ENCODE results near the gene LRRC47. TPM values are rescaled to one million over a fixed set of nuclear protein-coding genes. Genes with fewer than 3 reads are reported as not detected.

Gene LRRC47
- polyA plus RNA-seq (2013, experiment 1 of 2) = 19.7 TPM
- polyA plus RNA-seq (2013, experiment 2 of 2) = 18.6 TPM

DNA sequence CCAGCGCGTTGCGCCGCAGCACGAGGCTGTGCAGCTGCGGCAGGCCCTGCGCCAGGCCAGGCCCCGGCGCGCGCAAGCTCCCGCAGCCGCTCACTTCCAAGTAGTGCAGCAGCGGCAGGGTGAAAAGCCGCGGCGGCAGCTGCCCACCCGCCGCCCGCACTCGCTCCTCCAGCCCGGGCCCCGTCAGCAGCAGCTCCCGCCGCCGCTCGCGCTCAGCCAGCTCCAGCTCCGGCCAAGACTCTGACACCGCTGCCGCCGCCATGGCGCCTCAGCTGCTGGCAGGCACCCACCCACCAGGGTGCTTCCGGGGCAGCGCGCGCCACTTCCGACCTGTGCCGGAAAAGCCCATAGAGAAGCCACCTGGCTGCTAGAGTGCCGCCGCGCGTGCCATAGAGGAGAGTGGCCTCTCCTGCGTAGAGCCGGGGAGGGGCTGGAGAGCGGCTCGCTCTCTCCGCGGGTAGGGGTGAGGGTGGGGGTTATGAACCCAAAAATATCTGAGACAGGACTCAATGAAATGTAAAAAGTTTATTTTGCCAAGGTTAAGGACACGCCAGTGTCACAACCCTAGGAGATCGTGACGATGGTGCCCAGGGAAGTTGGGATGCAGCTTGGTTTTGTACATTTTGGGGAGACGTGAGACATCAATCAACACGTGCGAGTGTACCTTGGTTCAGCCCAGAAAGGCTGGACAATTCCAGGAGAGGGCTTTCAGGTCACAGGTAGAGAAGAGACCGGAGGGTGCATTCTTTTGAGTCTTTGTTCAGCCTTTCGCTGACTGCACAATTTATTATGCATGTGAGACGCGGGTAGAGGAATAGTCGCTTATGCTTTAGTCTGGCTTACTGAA lies at the start of gene LRRC47:
TSS of gene LRRC47 (minus strand) at position 284 of the 847 bp plus-strand sequence. CDS start at position 262, 22 bp downstream.
- Histone ChIP-seq H3K14ac (ENCODE audit: low read length) (peak within 1 kb of the TSS; percentile 8), H2AFZ (ENCODE audit: low read length) (peak within 1 kb of the TSS; percentile 95), H4K8ac (ENCODE audit: low read depth, low read length) (no peak within 1 kb of the TSS), H3K27ac (replicated peaks; ENCODE audit: low read length) (no peak within 1 kb of the TSS), H3K9ac (ENCODE audit: low read depth, low read length, poor library complexity) (peak within 1 kb of the TSS; percentile 93), H2BK120ac (ENCODE audit: low read depth, low read length) (no peak within 1 kb of the TSS), H3K18ac (ENCODE audit: low read length) (peak within 1 kb of the TSS; percentile 87), H3K9me3 (replicated peaks in 1 of 2; ENCODE audit: control insufficient read depth in 2 of 2, insufficient read depth in 1 of 2, low read depth in 1 of 2, low read length in 2 of 2) (peaks cover 0 to 10% of the 10 kb centered on the region in 2 donors), H4K91ac (ENCODE audit: low read depth, low read length, poor library complexity) (no peak within 1 kb of the TSS), H3K4me3 (ENCODE audit: low read length in 2 of 2) (peak within 1 kb of the TSS; percentile 68 to 96), H3K27me3 (ENCODE audit: control insufficient read depth in 3 of 3, insufficient read depth in 3 of 3, low read depth in 1 of 3, low read length in 3 of 3) (no peaks in the 10 kb centered on the region), H3K4ac (ENCODE audit: low read length) (peak within 1 kb of the TSS; percentile 66), H2BK5ac (ENCODE audit: low read length) (peak within 1 kb of the TSS; percentile 75), H2BK12ac (ENCODE audit: low read length) (no peak within 1 kb of the TSS), H3K4me1 (ENCODE audit: control insufficient read depth in 2 of 2, insufficient read depth in 1 of 2, low read depth in 1 of 2, low read length in 2 of 2) (peaks cover 11 to 13% of the 10 kb centered on the region in 2 donors), H3K79me1 (ENCODE audit: low read depth, low read length) (peaks cover 8% of the 10 kb centered on the region), H2AK5ac (ENCODE audit: low read depth, low read length) (peak within 1 kb of the TSS; percentile 92), H3K4me2 (ENCODE audit: insufficient read depth, low read length, poor library complexity, severe bottlenecking) (peak within 1 kb of the TSS; percentile 83), H3K36me3 (replicated peaks in 1 of 2; ENCODE audit: control insufficient read depth in 2 of 2, insufficient read depth in 2 of 2, low read length in 2 of 2) (peaks cover 2 to 14% of the 10 kb centered on the region in 2 donors), H3K23ac (ENCODE audit: low read depth, low read length, poor library complexity) (peak within 1 kb of the TSS; percentile 96), H2BK15ac (ENCODE audit: low read length) (no peak within 1 kb of the TSS)
- WGBS, 2 donors (ENCODE audit: extremely low coverage in 2 of 2, insufficient read length in 2 of 2, insufficient replicate concordance in 1 of 2) = no CpG with 5 or more reads among the region's 60 CpGs
- DNase-seq (ENCODE audit: low spot score) = peak; percentile 76

DNA sequence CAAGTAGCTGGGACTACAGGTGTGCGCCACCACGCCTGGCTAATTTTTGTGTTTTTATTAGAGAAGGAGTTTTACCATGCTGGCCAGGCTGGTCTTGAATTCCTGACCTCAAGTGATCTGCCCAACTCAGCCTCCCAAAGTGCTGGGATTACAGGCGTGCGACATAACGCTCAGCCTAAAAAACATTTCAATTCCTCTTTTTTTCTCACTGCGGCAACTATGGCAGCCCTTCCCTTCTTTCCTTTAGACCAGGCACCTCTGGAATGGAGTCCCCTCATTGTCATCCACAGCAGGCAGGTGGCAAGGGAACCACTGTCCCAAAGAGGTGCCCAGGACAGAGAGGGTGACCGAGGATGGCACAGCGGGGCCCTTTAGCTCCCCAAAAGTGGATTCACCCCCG lies 46.6 kb upstream of the LRRC47 start:
- Histone ChIP-seq H3K36me3 (replicated peaks in 1 of 2; ENCODE audit: control insufficient read depth in 2 of 2, insufficient read depth in 2 of 2, low read length in 2 of 2) (peaks cover 19 to 42% of the 10 kb centered on the region in 2 donors), H3K4me2 (ENCODE audit: insufficient read depth, low read length, poor library complexity, severe bottlenecking) (no peak overlapping the region), H3K14ac (ENCODE audit: low read length) (no peak overlapping the region), H3K79me1 (ENCODE audit: low read depth, low read length) (no peaks in the 10 kb centered on the region), H3K9me3 (replicated peaks in 1 of 2; ENCODE audit: control insufficient read depth in 2 of 2, insufficient read depth in 1 of 2, low read depth in 1 of 2, low read length in 2 of 2) (no peaks in the 10 kb centered on the region), H3K18ac (ENCODE audit: low read length) (no peak overlapping the region), H2BK12ac (ENCODE audit: low read length) (no peak overlapping the region), H2BK15ac (ENCODE audit: low read length) (no peak overlapping the region), H2BK120ac (ENCODE audit: low read depth, low read length) (no peak overlapping the region), H3K23ac (ENCODE audit: low read depth, low read length, poor library complexity) (no peak overlapping the region), H3K4ac (ENCODE audit: low read length) (no peak overlapping the region), H2AFZ (ENCODE audit: low read length) (no peak overlapping the region), H3K4me1 (ENCODE audit: control insufficient read depth in 2 of 2, insufficient read depth in 1 of 2, low read depth in 1 of 2, low read length in 2 of 2) (peaks cover 0 to 2% of the 10 kb centered on the region in 2 donors), H2BK5ac (ENCODE audit: low read length) (no peak overlapping the region), H2AK5ac (ENCODE audit: low read depth, low read length) (no peak overlapping the region), H3K27me3 (ENCODE audit: control insufficient read depth in 3 of 3, insufficient read depth in 3 of 3, low read depth in 1 of 3, low read length in 3 of 3) (no peaks in the 10 kb centered on the region), H4K8ac (ENCODE audit: low read depth, low read length) (no peak overlapping the region), H4K91ac (ENCODE audit: low read depth, low read length, poor library complexity) (no peak overlapping the region), H3K9ac (ENCODE audit: low read depth, low read length, poor library complexity) (no peak overlapping the region), H3K27ac (replicated peaks; ENCODE audit: low read length) (no peak overlapping the region), H3K4me3 (ENCODE audit: low read length in 2 of 2) (no peak overlapping the region)
- DNase-seq (ENCODE audit: low spot score) = no peak
- WGBS, 2 donors (ENCODE audit: extremely low coverage in 2 of 2, insufficient read length in 2 of 2, insufficient replicate concordance in 1 of 2) = no CpG with 5 or more reads among the region's 9 CpGs

DNA sequence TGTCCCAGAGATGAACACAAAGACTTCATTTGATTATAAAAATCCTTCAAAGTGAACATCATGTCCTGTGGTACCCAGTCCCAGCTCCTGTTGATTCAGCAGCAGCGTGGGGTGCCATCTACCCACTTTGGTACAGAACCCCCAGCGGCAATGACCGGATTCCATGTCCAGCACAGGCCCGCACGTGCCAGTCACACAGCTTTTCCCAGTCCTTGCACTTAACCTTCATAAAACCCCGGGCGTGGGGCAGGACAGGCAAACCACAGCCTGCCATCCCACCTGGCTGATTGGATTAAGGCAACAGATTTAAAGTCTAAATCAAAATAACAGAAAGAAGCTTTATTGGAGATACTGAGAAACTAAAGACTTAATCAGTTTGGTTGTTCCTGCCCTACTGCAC lies 45.2 kb upstream of the LRRC47 start:
- no peak overlapping the region for H3K9ac ChIP-seq (ENCODE audit: low read depth, low read length, poor library complexity)
- no peak overlapping the region for H3K23ac ChIP-seq (ENCODE audit: low read depth, low read length, poor library complexity)
- H3K4me2 ChIP-seq (ENCODE audit: insufficient read depth, low read length, poor library complexity, severe bottlenecking) = no peak overlapping the region
- H3K14ac ChIP-seq (ENCODE audit: low read length) = no peak overlapping the region
- peaks cover 29 to 46% of the 10 kb centered on the region in 2 donors for H3K36me3 ChIP-seq (replicated peaks in 1 of 2; ENCODE audit: control insufficient read depth in 2 of 2, insufficient read depth in 2 of 2, low read length in 2 of 2)
- H3K18ac ChIP-seq (ENCODE audit: low read length) = no peak overlapping the region
- no peak overlapping the region for H2BK120ac ChIP-seq (ENCODE audit: low read depth, low read length)
- no peak overlapping the region for H2AFZ ChIP-seq (ENCODE audit: low read length)
- H3K9me3 ChIP-seq (replicated peaks in 1 of 2; ENCODE audit: control insufficient read depth in 2 of 2, insufficient read depth in 1 of 2, low read depth in 1 of 2, low read length in 2 of 2) = peaks cover 0 to 7% of the 10 kb centered on the region in 2 donors
- H3K4me3 ChIP-seq (ENCODE audit: low read length in 2 of 2) = no peak overlapping the region
- H4K91ac ChIP-seq (ENCODE audit: low read depth, low read length, poor library complexity) = no peak overlapping the region
- no peak overlapping the region for H4K8ac ChIP-seq (ENCODE audit: low read depth, low read length)
- H2AK5ac ChIP-seq (ENCODE audit: low read depth, low read length) = no peak overlapping the region
- no peak overlapping the region for H2BK5ac ChIP-seq (ENCODE audit: low read length)
- peaks cover 0 to 2% of the 10 kb centered on the region in 2 donors for H3K4me1 ChIP-seq (ENCODE audit: control insufficient read depth in 2 of 2, insufficient read depth in 1 of 2, low read depth in 1 of 2, low read length in 2 of 2)
- WGBS, 2 donors (ENCODE audit: extremely low coverage in 2 of 2, insufficient read length in 2 of 2, insufficient replicate concordance in 1 of 2) = no CpG with 5 or more reads among the region's 7 CpGs
- no peak overlapping the region for H2BK15ac ChIP-seq (ENCODE audit: low read length)
- no peak overlapping the region for H3K4ac ChIP-seq (ENCODE audit: low read length)
- no peak overlapping the region for H2BK12ac ChIP-seq (ENCODE audit: low read length)
- H3K27ac ChIP-seq (replicated peaks; ENCODE audit: low read length) = no peak overlapping the region
- no peak for DNase-seq (ENCODE audit: low spot score)
- no peaks in the 10 kb centered on the region for H3K79me1 ChIP-seq (ENCODE audit: low read depth, low read length)
- no peaks in the 10 kb centered on the region for H3K27me3 ChIP-seq (ENCODE audit: control insufficient read depth in 3 of 3, insufficient read depth in 3 of 3, low read depth in 1 of 3, low read length in 3 of 3)

DNA sequence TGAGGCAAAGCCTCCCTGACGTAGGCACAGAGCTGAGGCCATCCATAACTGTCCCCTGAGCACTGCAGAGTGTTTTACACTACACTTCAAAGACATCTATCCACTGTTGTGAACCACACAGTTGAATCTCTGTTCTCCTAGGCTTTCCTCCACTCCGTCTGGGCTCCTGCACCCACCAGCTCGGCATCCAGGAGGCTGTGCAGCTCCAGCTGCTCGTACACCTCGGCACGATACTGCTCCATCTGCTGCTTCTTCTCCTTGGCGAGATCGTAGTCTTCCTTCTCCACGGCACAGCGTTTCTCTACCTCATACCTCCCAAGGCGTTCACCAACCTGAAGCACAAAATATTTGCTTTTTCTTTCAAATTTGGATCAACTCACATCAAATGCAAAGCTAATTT lies 42.5 kb upstream of the LRRC47 start:
- no peak overlapping the region for H3K23ac ChIP-seq (ENCODE audit: low read depth, low read length, poor library complexity)
- H4K91ac ChIP-seq (ENCODE audit: low read depth, low read length, poor library complexity) = no peak overlapping the region
- H2AK5ac ChIP-seq (ENCODE audit: low read depth, low read length) = no peak overlapping the region
- H3K9me3 ChIP-seq (replicated peaks in 1 of 2; ENCODE audit: control insufficient read depth in 2 of 2, insufficient read depth in 1 of 2, low read depth in 1 of 2, low read length in 2 of 2) = peaks cover 0 to 7% of the 10 kb centered on the region in 2 donors
- no peak overlapping the region for H3K18ac ChIP-seq (ENCODE audit: low read length)
- H3K79me1 ChIP-seq (ENCODE audit: low read depth, low read length) = no peaks in the 10 kb centered on the region
- H3K27me3 ChIP-seq (ENCODE audit: control insufficient read depth in 3 of 3, insufficient read depth in 3 of 3, low read depth in 1 of 3, low read length in 3 of 3) = no peaks in the 10 kb centered on the region
- H3K9ac ChIP-seq (ENCODE audit: low read depth, low read length, poor library complexity) = no peak overlapping the region
- H3K4me2 ChIP-seq (ENCODE audit: insufficient read depth, low read length, poor library complexity, severe bottlenecking) = no peak overlapping the region
- no peak overlapping the region for H3K14ac ChIP-seq (ENCODE audit: low read length)
- no peak overlapping the region for H2BK120ac ChIP-seq (ENCODE audit: low read depth, low read length)
- H2BK15ac ChIP-seq (ENCODE audit: low read length) = no peak overlapping the region
- H3K4ac ChIP-seq (ENCODE audit: low read length) = no peak overlapping the region
- no peak overlapping the region for H4K8ac ChIP-seq (ENCODE audit: low read depth, low read length)
- DNase-seq (ENCODE audit: low spot score) = no peak
- H2AFZ ChIP-seq (ENCODE audit: low read length) = no peak overlapping the region
- H3K4me3 ChIP-seq (ENCODE audit: low read length in 2 of 2) = no peak overlapping the region
- WGBS, 2 donors (ENCODE audit: extremely low coverage in 2 of 2, insufficient read length in 2 of 2, insufficient replicate concordance in 1 of 2) = no CpG with 5 or more reads among the region's 11 CpGs
- H3K4me1 ChIP-seq (ENCODE audit: control insufficient read depth in 2 of 2, insufficient read depth in 1 of 2, low read depth in 1 of 2, low read length in 2 of 2) = no peaks in the 10 kb centered on the region
- H3K27ac ChIP-seq (replicated peaks; ENCODE audit: low read length) = no peak overlapping the region
- peaks cover 28 to 52% of the 10 kb centered on the region in 2 donors for H3K36me3 ChIP-seq (replicated peaks in 1 of 2; ENCODE audit: control insufficient read depth in 2 of 2, insufficient read depth in 2 of 2, low read length in 2 of 2)
- H2BK12ac ChIP-seq (ENCODE audit: low read length) = no peak overlapping the region
- no peak overlapping the region for H2BK5ac ChIP-seq (ENCODE audit: low read length)

All from neuronal stem cell (in vitro differentiated cells).